Vagina (tissue), 2 donors: Measurements from ENCODE around the gene CHRNB1.

ENCODE experiments used
- CTCF ChIP-seq, 3 experiments: fragments of 450-650 bp in 2 of 3; fragments of 200-600 bp in 1 of 3; sonication (generic) in 1 of 3; IDR thresholded peaks; one replicate each; pipeline ENCODE4 v1.5.1; 2017 to 2019; ENCODE audit warnings: antibody characterized with exemption in 3 of 3, mild to moderate bottlenecking in 2 of 3, moderate library complexity in 2 of 3
- POLR2A ChIP-seq, 2 donors: fragments of 450-650 bp; IDR thresholded peaks; one replicate each; pipeline ENCODE4 v1.6.1; 2017; ENCODE audit warnings: antibody characterized with exemption in 2 of 2, mild to moderate bottlenecking in 2 of 2, moderate library complexity in 2 of 2

DNA sequence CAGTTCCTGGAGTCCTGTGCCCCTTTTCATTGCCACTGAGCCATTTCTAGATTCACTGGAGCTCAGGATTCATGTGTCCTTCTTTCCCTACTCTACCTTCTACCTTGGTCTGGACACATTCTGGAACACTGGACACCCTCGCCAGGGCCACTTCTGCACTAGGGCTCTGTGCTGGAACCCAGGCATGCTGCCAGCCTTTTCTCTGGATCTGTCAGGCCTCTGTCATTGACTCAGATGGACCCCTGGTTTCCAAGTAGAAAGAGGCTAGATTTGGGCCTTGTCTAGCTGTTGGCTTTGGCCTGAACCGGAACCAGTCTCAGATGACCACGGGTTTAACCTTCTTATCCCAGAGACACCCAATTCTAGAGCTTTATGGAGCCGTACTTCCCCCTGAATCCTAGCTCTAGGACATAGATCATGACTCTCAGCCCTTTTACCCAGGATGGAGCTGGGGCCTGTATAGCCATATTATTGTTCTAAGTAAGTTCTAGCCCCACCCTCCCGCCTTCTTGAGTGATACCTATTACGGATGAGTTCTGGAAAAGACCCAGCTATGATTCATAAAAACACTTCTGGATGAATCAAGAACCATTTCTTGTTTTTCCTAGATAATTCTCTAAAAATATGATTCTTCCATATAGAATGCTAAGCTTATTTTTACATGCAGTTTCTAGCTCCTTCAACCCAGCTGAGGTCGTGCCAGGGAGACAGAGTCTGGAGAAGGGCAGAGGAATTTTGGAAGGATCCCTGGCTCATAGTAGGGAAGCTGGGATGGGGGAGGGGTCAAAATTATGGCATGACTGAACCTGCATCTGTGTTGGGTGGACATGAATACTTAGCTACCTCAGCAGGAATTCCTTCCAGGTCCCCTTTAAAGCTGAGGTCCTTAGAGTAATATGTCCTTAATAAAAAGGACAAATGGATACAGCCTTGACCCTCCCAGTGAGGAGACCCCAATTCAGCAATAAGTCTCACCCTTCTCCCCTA, 1.1 kb upstream of the CHRNB1 start:
- TF ChIP-seq CTCF (IDR thresholded peaks at IDR 0.05) = no peak
- no peak for TF ChIP-seq POLR2A (IDR thresholded peaks at IDR 0.05)
